NCI-H2227 (cell line): Measurements from ENCODE around the gene RBX1.
"Not testable (repeated sequence)": the region's sequence is repeated elsewhere in the genome, so short reads cannot be mapped to it uniquely, and the experiment has no call there.

Experiments
- DNase-seq: peaks from one replicate; lab custom pipeline; 2025; ENCODE audit not compliant: unreplicated experiment; lab: John Stamatoyannopoulos, UW

RBX1 gene

GRCh38 chr22:40950962-40951794 lies at the start of gene RBX1:
Gene RBX1, plus strand, starts transcription at chr22:40951378. Its CDS starts 21 bp downstream, at chr22:40951399.
- peak; percentile 94 for DNase-seq

DNA sequence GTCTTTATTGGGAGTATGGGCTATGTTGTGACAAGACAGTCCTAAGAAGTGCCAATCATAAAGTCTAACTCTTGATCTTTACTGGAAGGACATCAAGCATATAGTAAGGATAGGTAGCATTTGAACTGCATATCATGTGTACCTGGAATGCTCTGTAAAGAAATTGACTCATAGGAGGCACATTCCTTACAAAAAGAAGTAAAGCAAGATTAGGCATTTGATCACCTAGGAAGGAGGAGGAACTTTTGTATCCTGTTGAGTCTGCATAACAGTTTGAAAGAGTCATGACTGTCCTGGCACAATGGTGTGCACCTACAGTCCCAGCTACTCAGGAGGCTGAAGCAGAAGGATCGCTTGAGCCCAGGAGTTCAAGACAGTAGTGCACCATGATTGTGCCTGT lies 47.1 kb upstream of the RBX1 start:
- DNase-seq: no peak

DNA sequence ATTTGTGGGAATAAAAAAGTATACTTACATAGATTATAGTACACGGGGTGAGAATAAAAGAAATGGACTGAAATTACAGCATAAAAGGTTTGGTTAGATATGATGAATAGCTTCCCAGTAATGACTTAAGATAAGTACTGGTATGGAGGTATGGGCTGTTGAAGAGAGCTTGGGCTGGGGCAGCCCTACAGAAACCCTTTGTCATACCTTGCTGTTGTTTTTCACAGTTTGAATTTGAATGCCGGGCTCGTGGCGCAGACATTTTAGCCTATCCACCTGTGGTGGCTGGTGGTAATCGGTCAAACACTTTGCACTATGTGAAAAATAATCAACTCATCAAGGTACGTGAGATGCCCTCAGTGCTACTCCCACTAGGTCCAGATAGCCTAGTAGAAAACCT lies 42.3 kb upstream of the RBX1 start:
- peak; percentile 27 for DNase-seq

- DNase-seq: no peak
These were observed 39.4 kb upstream of the RBX1 start for GRCh38 chr22:40911772-40912171.

DNA sequence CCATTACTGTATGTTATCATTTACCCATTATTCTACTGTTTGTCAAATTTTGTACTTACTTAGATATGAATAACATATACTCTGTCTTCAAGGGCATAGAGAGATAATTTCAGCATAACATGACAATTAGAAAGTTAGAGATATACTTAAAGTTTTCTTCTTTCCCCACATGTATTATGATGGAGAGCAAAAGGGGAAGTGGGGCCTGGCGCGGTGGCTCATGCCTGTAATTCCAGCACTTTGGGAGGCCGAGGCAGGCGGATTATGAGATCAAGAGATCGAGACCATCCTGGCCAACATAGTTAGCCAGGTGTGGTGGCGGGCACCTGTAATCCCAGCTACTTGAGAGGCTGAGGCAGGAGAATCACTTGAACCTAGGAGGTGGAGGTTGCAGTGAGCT lies 38.2 kb upstream of the RBX1 start:
- DNase-seq: not testable (repeated sequence)

GRCh38 chr22:40919446-40919845 lies 31.7 kb upstream of the RBX1 start:
- no peak for DNase-seq

DNA sequence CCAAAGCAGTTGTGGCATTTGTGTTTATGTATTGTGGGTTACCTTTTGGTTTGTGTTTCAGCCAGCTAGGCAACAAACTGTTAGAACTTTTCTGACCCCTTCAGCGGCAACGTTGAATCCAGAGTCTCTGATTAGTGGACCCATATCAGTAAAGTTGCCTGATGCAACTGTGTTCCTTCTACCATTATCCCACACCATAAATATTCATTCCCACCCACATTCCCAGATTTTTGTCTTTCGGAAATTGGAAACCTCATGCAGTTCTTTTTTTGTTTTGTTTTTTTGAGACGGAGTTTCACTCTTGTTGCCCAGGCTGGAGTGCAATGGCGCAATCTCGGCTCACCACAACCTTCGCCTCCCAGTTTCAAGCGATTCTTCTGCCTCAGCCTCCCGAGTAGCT lies 30.7 kb upstream of the RBX1 start:
- DNase-seq: no peak

DNA sequence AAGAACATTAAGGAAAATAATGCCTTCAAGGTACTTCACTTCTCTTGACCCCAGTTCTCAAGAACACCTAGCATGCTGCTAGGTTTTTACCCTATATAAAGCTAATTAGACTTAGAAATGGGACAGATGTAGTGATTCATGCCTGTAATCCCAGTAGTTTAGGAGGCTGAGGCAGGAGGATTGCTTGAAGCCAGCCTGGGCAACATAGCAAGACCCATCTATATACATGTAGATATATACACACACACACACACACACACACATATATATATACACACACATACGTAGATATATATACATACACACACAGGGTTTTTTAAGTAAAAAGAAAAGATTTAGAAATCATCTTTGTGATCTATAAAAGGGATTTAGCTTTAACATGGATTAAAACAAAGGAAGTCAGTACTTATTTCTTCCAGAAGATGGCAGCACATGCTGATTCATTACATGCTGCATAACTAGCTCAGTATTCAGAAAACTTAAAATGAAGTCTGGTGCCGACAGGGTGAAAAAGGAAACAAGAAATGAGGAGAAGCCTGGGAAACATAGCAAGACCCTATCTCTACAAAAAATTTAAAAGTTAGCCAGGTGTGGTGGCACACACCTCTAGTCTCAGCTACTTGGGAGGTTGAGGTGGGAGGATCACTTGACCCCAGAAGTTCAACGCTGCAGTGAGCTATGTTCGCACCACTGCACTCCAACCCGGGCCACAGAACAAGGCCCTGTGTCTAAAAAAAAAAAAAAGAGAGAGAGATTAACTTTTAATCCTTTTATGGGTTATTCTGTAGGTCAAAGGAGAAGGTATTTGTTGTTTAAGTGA lies 28.5 kb upstream of the RBX1 start:
- peak; percentile 45 for DNase-seq

DNA sequence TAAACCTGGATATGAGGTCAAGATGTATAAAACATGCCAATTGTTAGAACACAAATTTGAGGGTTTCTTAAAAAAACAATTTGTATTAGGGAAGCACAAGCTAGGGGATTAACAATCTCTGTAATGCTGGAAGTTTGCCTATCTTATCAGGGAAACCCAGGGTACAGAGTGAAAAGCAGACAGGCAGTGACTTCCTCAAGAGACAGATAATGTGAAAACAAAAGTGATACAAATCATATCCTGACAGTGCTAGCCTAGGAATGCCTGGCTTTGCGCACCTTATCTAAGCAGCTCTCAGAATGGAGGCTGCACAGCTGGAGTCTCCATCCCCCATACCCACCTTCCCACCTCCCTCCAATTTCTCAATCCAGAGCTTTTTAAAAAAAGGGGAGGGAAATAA lies 22.5 kb upstream of the RBX1 start:
- no peak for DNase-seq

DNA sequence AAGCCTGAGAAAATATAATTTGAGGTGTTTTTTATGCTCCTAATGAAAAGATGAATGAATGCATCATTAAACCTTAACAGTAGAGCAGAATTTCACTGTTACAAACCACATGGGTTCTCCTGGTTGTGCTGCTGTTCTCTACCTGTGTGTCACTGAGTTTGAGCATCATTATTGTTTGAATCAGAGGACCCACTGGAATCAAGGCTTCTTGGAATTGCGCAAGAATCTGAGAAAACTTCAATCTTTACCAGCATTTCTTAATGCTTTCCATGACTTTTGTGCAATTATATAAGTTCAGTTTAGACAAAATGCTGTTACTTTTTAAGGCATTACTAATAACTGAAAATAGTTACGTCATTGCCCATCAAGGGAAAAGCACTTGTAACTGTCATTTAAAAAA lies 18.8 kb upstream of the RBX1 start:
- DNase-seq: no peak

GRCh38 chr22:40939202-40939601 lies 12.0 kb upstream of the RBX1 start:
- DNase-seq: no peak

GRCh38 chr22:40951795-40952605 lies 822 bp downstream of the RBX1 start:
- peak; percentile 26 for DNase-seq

- DNase-seq: no peak
These were observed 2.3 kb downstream of the RBX1 start for GRCh38 chr22:40953471-40953870.

GRCh38 chr22:40954113-40954512 lies 2.9 kb downstream of the RBX1 start:
- no peak for DNase-seq

DNA sequence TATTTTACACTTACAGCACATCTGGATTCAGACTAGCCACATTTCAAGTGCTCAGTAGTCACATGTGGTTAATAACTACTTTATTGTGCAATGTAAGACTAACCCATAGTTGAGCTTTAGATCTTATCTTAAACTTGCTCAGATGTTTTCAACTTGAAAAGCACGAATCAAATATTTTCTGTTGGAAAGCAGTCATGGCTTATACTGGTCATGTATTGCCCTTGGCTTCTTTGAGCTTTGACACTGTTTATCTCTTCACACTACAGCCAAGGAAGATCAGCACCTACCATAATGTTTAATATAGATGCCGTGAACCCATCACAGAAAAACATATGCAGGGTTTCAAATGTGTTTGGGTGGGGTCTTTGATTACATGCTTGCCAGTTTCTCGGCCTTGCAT lies 4.4 kb downstream of the RBX1 start:
- no peak for DNase-seq

GRCh38 chr22:40957601-40958000 lies 6.4 kb downstream of the RBX1 start:
- DNase-seq: no peak

DNA sequence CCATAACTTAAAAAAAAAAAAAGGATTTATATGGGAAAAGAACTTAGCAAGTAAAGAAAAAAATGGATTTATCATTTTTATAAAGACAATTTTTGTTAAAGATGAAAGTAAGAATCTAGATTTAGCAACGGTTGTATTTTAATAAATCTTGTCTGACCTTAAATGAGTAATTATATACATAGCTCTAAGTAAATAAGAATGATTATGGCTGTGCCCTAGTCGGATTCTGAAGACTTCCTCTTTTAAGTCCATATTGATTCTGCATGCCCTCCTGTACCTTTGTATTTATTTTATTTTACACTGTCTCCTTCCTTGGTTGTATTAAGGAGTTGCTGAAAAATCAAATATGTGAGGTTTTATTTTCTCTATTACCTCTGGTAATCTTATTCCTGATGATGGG lies 7.1 kb downstream of the RBX1 start:
- no peak for DNase-seq

DNA sequence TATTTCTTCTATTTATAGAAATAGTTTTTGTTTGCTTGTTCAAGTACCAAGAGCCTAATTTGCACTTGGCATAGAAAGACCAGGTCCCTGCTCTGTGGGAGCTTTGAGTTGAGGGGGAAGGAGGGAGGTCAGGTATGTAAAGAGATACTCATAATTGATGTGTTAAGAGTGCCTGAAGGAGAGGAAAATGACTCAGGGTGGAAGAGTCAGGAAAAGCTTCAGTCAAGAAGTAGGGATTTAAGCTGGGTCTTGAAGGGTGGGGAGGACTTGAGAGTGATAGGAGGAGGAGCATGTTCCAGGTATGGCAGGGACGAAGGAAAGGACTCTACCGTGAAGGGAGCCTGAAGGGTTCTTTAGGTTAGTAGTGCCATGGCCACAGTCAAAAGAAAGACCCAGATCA lies 9.0 kb downstream of the RBX1 start:
- peak; percentile 26 for DNase-seq

DNA sequence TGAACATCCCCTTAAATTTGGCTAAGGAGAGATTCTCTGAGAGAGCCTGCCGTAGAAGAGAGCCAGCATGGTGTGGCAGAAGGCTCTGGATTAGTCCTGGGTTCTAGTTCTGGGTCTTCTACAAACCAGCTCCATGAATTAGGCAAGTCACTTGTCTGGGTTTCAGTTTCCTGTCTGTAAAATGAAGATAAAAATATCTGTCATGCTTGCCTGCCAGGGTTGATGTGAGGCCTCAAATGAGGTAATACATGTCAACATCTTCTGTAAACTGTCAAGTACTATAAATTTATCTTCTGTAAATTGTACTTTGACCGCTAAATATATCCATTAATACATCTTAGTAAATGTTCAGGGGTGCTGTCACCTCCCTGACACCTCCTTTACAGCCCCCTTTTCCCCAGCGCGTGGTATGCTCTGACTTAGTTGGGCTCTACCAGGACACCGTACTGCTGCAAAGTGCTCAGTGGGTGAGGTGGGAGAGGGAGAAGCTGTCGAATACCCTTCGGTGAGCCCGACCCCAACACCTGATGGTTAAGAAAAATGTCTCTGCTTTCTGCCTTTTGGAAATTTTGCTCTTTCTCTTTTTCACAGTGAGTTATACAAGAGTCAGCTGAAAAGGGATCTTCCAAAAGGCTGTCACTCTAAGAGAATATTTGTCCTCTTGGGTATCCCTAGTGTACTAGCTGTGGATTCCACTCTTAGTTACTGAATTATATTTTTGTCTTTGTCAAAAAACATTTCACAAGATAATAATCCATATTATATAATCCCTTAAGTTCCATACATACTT lies 15.0 kb downstream of the RBX1 start:
- no peak for DNase-seq

DNA sequence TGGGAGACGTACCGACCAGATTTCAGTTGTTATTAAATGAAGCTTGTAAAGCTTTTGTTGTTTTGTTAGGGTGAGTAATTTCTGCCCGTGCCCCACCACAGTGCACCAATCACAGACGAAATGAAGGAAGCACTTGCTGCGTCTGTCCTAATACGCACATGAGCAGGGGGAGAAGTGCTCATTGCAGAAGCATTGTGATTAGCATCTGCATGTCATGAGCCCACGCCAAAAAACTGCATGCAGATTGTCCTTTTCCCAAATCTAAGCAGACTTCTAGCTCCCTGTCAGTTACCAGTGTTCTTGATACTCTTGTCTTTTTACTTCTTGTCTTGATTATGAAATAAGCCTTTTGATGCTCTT lies 15.5 kb downstream of the RBX1 start:
- no peak for DNase-seq
